ENCODE data around the gene LRP1.

LRP1 gene

GRCh38 chr12:57092529-57092862 is 35.8 kb upstream of the LRP1 start:
- Histone ChIP-seq H3K36me3 (peaks cover 48 to 61% (median 59%) of the 10 kb centered on the region in 3 donors), H3K9me3 (no peaks in the 10 kb centered on the region), H3K27me3 (no peaks in the 10 kb centered on the region), H3K4me1 (peaks cover 8 to 62% (median 48%) of the 10 kb centered on the region in 4 donors), H3K27ac (peak overlapping the region; percentile 91 to 99), H3K4me3 (no peak overlapping the region)
- intact Hi-C loops (cut with DNase I; ENCODE audit: low total_unique reads): no loop called here
- DNase-seq: no peak
- no peak for TF ChIP-seq CTCF (IDR thresholded peaks at IDR 0.05)

- Histone ChIP-seq H3K27me3 (no peaks in the 10 kb centered on the region), H3K4me3 (peak overlapping the region in 1 of 2 donors; percentile 1), H3K4me1 (peaks cover 8 to 62% (median 48%) of the 10 kb centered on the region in 4 donors), H3K9me3 (no peaks in the 10 kb centered on the region), H3K27ac (peak overlapping the region; percentile 91 to 99), H3K36me3 (peaks cover 50 to 65% (median 64%) of the 10 kb centered on the region in 3 donors)
- intact Hi-C loops (cut with DNase I; ENCODE audit: low total_unique reads): no loop called here
- no peak for DNase-seq
- no peak for TF ChIP-seq CTCF (IDR thresholded peaks at IDR 0.05)
Observed at GRCh38 chr12:57092876-57093414, 35.3 kb upstream of the LRP1 start.

GRCh38 chr12:57093415-57094207 is 34.7 kb upstream of the LRP1 start:
- Histone ChIP-seq H3K4me1 (peaks cover 8 to 62% (median 45%) of the 10 kb centered on the region in 4 donors), H3K9me3 (no peaks in the 10 kb centered on the region), H3K4me3 (peak overlapping the region; percentile 5 to 12), H3K27me3 (no peaks in the 10 kb centered on the region), H3K27ac (peak overlapping the region; percentile 91 to 99), H3K36me3 (peaks cover 57 to 72% (median 70%) of the 10 kb centered on the region in 3 donors)
- intact Hi-C loops (cut with DNase I; ENCODE audit: low total_unique reads): loop anchor here (2.0 kb wide), 1 partner anchor 17 kb away; the partner anchor contains the start of gene STAT6
- peak; percentile 77 to 94 for DNase-seq
- TF ChIP-seq CTCF (IDR thresholded peaks at IDR 0.05): peak; percentile 38

- Histone ChIP-seq H3K27ac (peak overlapping the region; percentile 91 to 99), H3K4me3 (peak overlapping the region in 1 of 2 donors; percentile 12), H3K36me3 (peaks cover 66 to 81% (median 79%) of the 10 kb centered on the region in 3 donors), H3K4me1 (peaks cover 8 to 62% (median 45%) of the 10 kb centered on the region in 4 donors), H3K27me3 (no peaks in the 10 kb centered on the region), H3K9me3 (no peaks in the 10 kb centered on the region)
- DNase-seq: no peak
- intact Hi-C loops (cut with DNase I; ENCODE audit: low total_unique reads): loop anchor here (2.0 kb wide), 1 partner anchor 16 kb away; the partner anchor contains the start of gene STAT6
- no peak for TF ChIP-seq CTCF (IDR thresholded peaks at IDR 0.05)
Observed at GRCh38 chr12:57094208-57095160, 33.8 kb upstream of the LRP1 start.

GRCh38 chr12:57095440-57095839 is 32.8 kb upstream of the LRP1 start:
- Histone ChIP-seq H3K27ac (peak overlapping the region; percentile 91 to 99), H3K4me3 (no peak overlapping the region), H3K36me3 (peaks cover 75 to 90% (median 88%) of the 10 kb centered on the region in 3 donors), H3K27me3 (no peaks in the 10 kb centered on the region), H3K9me3 (no peaks in the 10 kb centered on the region), H3K4me1 (peaks cover 8 to 57% (median 44%) of the 10 kb centered on the region in 4 donors)
- TF ChIP-seq CTCF (IDR thresholded peaks at IDR 0.05): no peak
- intact Hi-C loops (cut with DNase I; ENCODE audit: low total_unique reads): loop anchor here (2.0 kb wide), 1 partner anchor 15 kb away; the partner anchor contains the start of gene STAT6
- no peak for DNase-seq

All from tibial artery (tissue), 4 donors.